SKM-1 treated with dmso at 0.1 percent for 144 hours (cell line): ENCODE data around the gene AUP1.
A peak's percentile ranks its signal among the peaks of the same experiment; 100 is the strongest.
"Not testable (repeated sequence)": the region's sequence is repeated elsewhere in the genome, so short reads cannot be mapped to it uniquely, and the experiment has no call there.

Experiments used
- DNase-seq: peaks from one replicate; lab custom pipeline; 2025; ENCODE audit not compliant: unreplicated experiment; lab: John Stamatoyannopoulos, UW

Gene AUP1

GRCh38 chr2:74529357-74530238, at the start of gene AUP1, which contains the start of gene HTRA2:
TSS of gene AUP1 (minus strand) at chr2:74529706. CDS start at chr2:74529629, 77 bp downstream.
TSS of gene HTRA2 (plus strand) at chr2:74529933. CDS start at chr2:74530007, 74 bp downstream.
- peak; percentile 98 for DNase-seq

- DNase-seq, result no peak
Observed at GRCh38 chr2:74578408-74578807, 48.9 kb upstream of the AUP1 start.

GRCh38 chr2:74577448-74577847, 47.9 kb upstream of the AUP1 start:
- peak; percentile 85 for DNase-seq

- DNase-seq, result peak; percentile 96
Observed at GRCh38 chr2:74576863-74577229, 47.3 kb upstream of the AUP1 start.

- DNase-seq, result no peak
Observed at GRCh38 chr2:74576211-74576862, 46.8 kb upstream of the AUP1 start.

GRCh38 chr2:74575320-74575719, 45.8 kb upstream of the AUP1 start:
- no peak for DNase-seq

GRCh38 chr2:74573747-74574562, 44.4 kb upstream of the AUP1 start:
- peak; percentile 74 for DNase-seq

- DNase-seq, result no peak
Observed at GRCh38 chr2:74572178-74572925, 42.8 kb upstream of the AUP1 start.

- DNase-seq, result peak; percentile 28
Observed at GRCh38 chr2:74571058-74571457, 41.6 kb upstream of the AUP1 start.

GRCh38 chr2:74569686-74570085, 40.2 kb upstream of the AUP1 start:
- DNase-seq, result no peak

GRCh38 chr2:74567881-74568280, 38.4 kb upstream of the AUP1 start:
- DNase-seq, result no peak

GRCh38 chr2:74566754-74567085, 37.2 kb upstream of the AUP1 start:
- no peak for DNase-seq

- DNase-seq, result no peak
Observed at GRCh38 chr2:74566076-74566753, 36.7 kb upstream of the AUP1 start.

GRCh38 chr2:74564222-74564621, 34.7 kb upstream of the AUP1 start:
- no peak for DNase-seq

- no peak for DNase-seq
Observed at GRCh38 chr2:74562126-74562775, 32.7 kb upstream of the AUP1 start.

- DNase-seq, result not testable (repeated sequence)
Observed at GRCh38 chr2:74561022-74561421, 31.5 kb upstream of the AUP1 start.

- DNase-seq, result no peak
Observed at GRCh38 chr2:74560591-74560990, 31.1 kb upstream of the AUP1 start.

- DNase-seq, result no peak
Observed at GRCh38 chr2:74559912-74560311, 30.4 kb upstream of the AUP1 start.

GRCh38 chr2:74558284-74559230, 29.1 kb upstream of the AUP1 start:
- no peak for DNase-seq
